ENCODE results near the gene TMBIM1. TPM values are rescaled to one million over a fixed set of nuclear protein-coding genes. Genes with fewer than 3 reads are reported as not detected.

The TMBIM1 gene
- total RNA-seq, 1 donor from 2014 or later: 300 TPM

DNA sequence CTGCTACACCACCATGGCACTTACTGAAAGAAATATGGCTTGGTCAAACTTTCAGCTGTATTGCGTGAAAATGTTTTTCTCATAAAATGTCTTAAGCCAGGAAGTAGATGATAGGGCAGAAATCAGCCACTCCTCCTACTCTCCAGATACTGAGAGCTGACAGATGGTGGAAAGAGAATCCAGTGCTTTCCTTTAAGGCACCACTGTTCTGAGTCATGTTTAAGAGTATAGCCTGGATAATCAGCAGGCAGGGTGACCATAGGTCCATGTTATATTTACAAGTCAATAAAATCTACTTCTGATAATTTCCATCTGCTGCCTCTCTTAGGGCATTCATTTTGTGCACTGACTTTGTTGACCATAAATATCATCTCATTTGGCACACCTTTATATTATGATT is 53.4 kb downstream of the TMBIM1 start:
- Histone ChIP-seq H3K27ac (no peak overlapping the region), H3K4me3 (no peak overlapping the region), H3K36me3 (peaks cover 100% of the 10 kb centered on the region), H3K27me3 (ENCODE audit: low read depth) (no peaks in the 10 kb centered on the region), H3K9me3 (no peaks in the 10 kb centered on the region), H3K4me1 (peaks cover 4% of the 10 kb centered on the region)
- no peak for TF ChIP-seq CTCF (IDR thresholded peaks at IDR 0.05)
- DNase-seq (no peak), ATAC-seq (no peak)
- intact Hi-C loops (cut with DNase I): no loop called here

GRCh38 chr2:218236829-218237228 is 55.5 kb downstream of the TMBIM1 start:
- no peak for ATAC-seq
- peaks cover 100% of the 10 kb centered on the region for H3K36me3 ChIP-seq

GRCh38 chr2:218235017-218235416 is 57.3 kb downstream of the TMBIM1 start:
- no peak for DNase-seq
- no peak overlapping the region for H3K4me3 ChIP-seq
- H3K27me3 ChIP-seq (ENCODE audit: low read depth): no peaks in the 10 kb centered on the region
- peaks cover 19% of the 10 kb centered on the region for H3K4me1 ChIP-seq
- intact Hi-C loops (cut with DNase I): no loop called here
- peak in 1 of 2 donors; percentile 51 for ATAC-seq
- no peaks in the 10 kb centered on the region for H3K9me3 ChIP-seq
- no peak overlapping the region for H3K27ac ChIP-seq
- no peak for TF ChIP-seq CTCF (IDR thresholded peaks at IDR 0.05)
- H3K36me3 ChIP-seq: peaks cover 100% of the 10 kb centered on the region

More at GRCh38 chr2:218236829-218237228, 55.5 kb downstream of the TMBIM1 start:
- no peak overlapping the region for H3K27ac ChIP-seq
- no peak overlapping the region for H3K4me3 ChIP-seq
- no peak for TF ChIP-seq CTCF (IDR thresholded peaks at IDR 0.05)
- intact Hi-C loops (cut with DNase I): no loop called here
- H3K9me3 ChIP-seq: no peaks in the 10 kb centered on the region
- H3K4me1 ChIP-seq: peaks cover 4% of the 10 kb centered on the region
- H3K27me3 ChIP-seq (ENCODE audit: low read depth): no peaks in the 10 kb centered on the region
- DNase-seq: no peak

GRCh38 chr2:218234521-218234920 is 57.8 kb downstream of the TMBIM1 start:
- no peaks in the 10 kb centered on the region for H3K9me3 ChIP-seq
- intact Hi-C loops (cut with DNase I): no loop called here
- peaks cover 100% of the 10 kb centered on the region for H3K36me3 ChIP-seq
- ATAC-seq (peak in 1 of 2 donors; percentile 58), DNase-seq (no peak)
- H3K4me1 ChIP-seq: peaks cover 24% of the 10 kb centered on the region
- TF ChIP-seq CTCF (IDR thresholded peaks at IDR 0.05): no peak
- no peaks in the 10 kb centered on the region for H3K27me3 ChIP-seq (ENCODE audit: low read depth)
- H3K4me3 ChIP-seq: no peak overlapping the region
- H3K27ac ChIP-seq: no peak overlapping the region

DNA sequence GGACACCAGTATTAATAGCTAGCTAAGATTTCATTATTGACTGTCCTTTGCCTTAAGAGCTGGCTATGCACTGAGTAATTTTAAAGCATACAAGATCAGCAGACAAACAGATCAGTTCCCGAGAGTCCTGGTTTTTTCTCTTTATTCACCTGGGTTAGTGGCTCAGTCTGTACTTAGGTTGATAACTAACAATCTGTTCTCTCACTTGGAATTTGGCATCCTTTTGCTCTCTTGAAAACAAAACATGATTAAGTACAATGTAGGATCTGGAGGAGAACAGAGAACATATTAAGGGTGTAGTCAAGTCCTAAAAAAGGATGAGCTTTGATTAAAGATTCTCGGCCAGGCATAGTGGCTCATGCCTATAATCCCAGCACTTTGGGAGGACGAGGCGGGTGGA is 58.8 kb downstream of the TMBIM1 start:
- no peak for DNase-seq
- TF ChIP-seq CTCF (IDR thresholded peaks at IDR 0.05): no peak
- Histone ChIP-seq H3K27ac (no peak overlapping the region), H3K4me3 (no peak overlapping the region), H3K36me3 (peaks cover 100% of the 10 kb centered on the region), H3K4me1 (peaks cover 33% of the 10 kb centered on the region), H3K27me3 (ENCODE audit: low read depth) (no peaks in the 10 kb centered on the region), H3K9me3 (no peaks in the 10 kb centered on the region)
- no peak for ATAC-seq
- intact Hi-C loops (cut with DNase I): no loop called here

GRCh38 chr2:218230882-218231281 is 61.4 kb downstream of the TMBIM1 start:
- Histone ChIP-seq H3K9me3 (no peaks in the 10 kb centered on the region), H3K4me3 (no peak overlapping the region), H3K36me3 (peaks cover 100% of the 10 kb centered on the region), H3K27ac (no peak overlapping the region), H3K4me1 (peaks cover 51% of the 10 kb centered on the region), H3K27me3 (ENCODE audit: low read depth) (no peaks in the 10 kb centered on the region)
- intact Hi-C loops (cut with DNase I): no loop called here
- TF ChIP-seq CTCF (IDR thresholded peaks at IDR 0.05): peak; percentile 31
- DNase-seq: no peak
- ATAC-seq: peak in 1 of 2 donors; percentile 73

Data from lower lobe of right lung (tissue), 2 donors.